Fibroblast of peridontal ligament (primary cell): ENCODE measurements around the gene SP8.

Experiments
- DNase-seq: peaks from one replicate; pipeline ENCODE4 v3.0.0-alpha.2; 2010; ENCODE audit errors: extremely low read depth

Gene SP8

GRCh38 chr7:20754001-20754400 lies 32.7 kb downstream of the SP8 start:
- no peak for DNase-seq

- no peak for DNase-seq
These were observed 36.8 kb downstream of the SP8 start for GRCh38 chr7:20749906-20750305.

GRCh38 chr7:20748853-20749252 lies 37.8 kb downstream of the SP8 start:
- no peak for DNase-seq

GRCh38 chr7:20747001-20747400 lies 39.7 kb downstream of the SP8 start:
- no peak for DNase-seq

- DNase-seq = no peak
These were observed 41.0 kb downstream of the SP8 start for GRCh38 chr7:20745702-20746101.

GRCh38 chr7:20744954-20745446 lies 41.7 kb downstream of the SP8 start:
- no peak for DNase-seq

GRCh38 chr7:20742913-20743312 lies 43.8 kb downstream of the SP8 start:
- DNase-seq = no peak

GRCh38 chr7:20741801-20742200 lies 44.9 kb downstream of the SP8 start:
- no peak for DNase-seq

- no peak for DNase-seq
These were observed 47.9 kb downstream of the SP8 start for GRCh38 chr7:20738518-20739481.

GRCh38 chr7:20737840-20738448 lies 48.7 kb downstream of the SP8 start:
- DNase-seq = no peak

- DNase-seq = no peak
These were observed 51.2 kb downstream of the SP8 start for GRCh38 chr7:20735346-20736065.
